GM19099 (cell line): ENCODE results near the gene PROZ.

ENCODE experiments used
- POLR2A ChIP-seq: IDR thresholded peaks from 3 replicates; pipeline ENCODE4 v1.6.1; 2011; ENCODE audit warnings: low read depth; ENCODE audit not compliant: insufficient read length; ENCODE audit errors: extremely low read depth

The PROZ gene

DNA sequence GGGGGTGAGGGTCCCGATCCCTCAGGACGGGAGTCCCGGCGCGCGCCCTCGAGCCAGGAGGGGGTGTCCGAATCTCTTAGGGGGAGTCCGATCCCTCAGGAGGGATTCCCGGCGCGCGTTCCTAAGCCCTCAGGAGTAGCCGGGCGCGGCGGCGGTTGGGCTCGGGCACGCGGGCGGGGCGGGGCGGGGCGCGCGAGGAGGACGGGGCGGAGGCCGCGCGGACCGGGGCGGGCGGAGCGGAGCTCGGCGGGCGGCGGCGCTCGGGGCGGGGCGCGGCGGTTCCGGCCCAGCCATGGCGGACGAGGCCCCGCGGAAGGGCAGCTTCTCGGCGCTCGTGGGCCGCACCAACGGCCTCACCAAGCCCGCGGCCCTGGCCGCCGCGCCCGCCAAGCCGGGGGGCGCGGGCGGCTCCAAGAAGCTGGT is 50.9 kb downstream of the PROZ start, which contains the start of gene CUL4A:
Gene CUL4A (plus strand): TSS at position 278 of the 423 bp plus-strand sequence. CDS start 15 bp downstream, at position 293.
- TF ChIP-seq POLR2A = peak; percentile 59

DNA sequence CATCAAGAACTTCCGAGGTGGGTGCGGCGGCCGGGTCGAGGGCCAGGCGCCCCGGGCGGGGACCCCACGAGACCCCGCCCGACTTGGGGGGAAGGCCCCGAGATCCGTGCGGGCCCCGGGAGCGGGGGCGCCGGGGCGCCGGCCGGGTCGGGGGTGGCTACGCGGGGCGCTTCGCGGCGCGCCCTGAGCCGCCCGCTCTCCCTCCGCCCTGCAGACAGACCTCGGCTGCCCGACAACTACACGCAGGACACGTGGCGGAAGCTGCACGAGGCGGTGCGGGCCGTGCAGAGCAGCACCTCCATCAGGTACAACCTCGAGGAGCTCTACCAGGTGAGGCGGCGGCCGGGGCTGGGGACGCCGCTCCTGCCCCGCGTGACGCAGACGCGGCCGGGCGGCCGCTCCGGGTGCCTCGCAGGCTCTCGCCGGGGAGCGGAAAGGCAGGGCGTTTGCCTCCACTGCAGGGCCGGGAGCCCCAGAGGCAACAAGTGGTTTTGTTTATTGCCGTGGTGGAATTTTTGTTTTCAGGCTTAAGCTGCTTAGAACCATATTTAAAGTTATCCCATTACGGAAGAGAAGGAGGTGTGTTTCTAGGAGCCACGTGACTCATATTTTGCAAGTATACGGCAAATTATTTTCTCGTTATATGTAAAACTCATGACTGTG is 51.4 kb downstream of the PROZ start:
- TF ChIP-seq POLR2A = no peak

DNA sequence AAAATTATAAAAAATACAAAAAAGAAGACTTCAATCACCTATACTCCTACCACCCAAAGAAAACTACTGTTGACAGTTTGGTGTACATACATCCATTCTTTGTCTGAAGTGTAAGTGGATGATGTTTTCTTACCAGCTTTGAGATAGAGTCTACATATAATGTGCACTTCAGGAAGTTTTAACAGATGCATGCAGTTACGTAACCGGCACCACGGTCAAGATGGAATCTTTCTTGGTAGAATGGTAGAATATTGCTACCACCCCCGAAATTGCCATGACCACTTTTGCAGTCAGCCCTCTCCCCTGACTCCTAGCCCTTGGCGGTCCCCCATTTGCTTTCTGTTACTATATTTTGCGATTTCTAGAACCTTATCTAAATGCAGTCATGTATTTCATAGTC is 52.4 kb downstream of the PROZ start:
- no peak for TF ChIP-seq POLR2A

DNA sequence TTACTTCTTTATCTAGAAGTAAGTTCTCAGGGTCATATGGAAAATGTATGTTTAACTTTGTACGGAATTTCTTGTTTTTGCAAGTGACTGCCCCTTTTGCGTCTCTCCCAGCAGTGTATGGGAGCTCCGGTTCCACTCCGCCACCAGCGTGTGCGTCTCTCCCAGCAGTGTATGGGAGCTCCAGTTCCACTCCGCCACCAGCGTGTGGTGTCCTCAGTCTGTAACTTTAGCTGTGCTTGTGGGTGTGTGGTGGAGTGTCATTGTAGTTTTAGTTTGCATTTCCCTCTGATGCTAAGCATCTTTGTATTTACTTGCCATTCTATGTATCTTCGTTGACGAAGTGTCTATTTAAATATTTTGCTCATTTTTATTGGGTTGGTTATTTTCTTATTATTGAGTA is 53.3 kb downstream of the PROZ start:
- no peak for TF ChIP-seq POLR2A

GRCh38 chr13:113216254-113217048 is 58.0 kb downstream of the PROZ start:
- TF ChIP-seq POLR2A = no peak

- TF ChIP-seq POLR2A = no peak
Measured at GRCh38 chr13:113218586-113218985, 60.1 kb downstream of the PROZ start.

DNA sequence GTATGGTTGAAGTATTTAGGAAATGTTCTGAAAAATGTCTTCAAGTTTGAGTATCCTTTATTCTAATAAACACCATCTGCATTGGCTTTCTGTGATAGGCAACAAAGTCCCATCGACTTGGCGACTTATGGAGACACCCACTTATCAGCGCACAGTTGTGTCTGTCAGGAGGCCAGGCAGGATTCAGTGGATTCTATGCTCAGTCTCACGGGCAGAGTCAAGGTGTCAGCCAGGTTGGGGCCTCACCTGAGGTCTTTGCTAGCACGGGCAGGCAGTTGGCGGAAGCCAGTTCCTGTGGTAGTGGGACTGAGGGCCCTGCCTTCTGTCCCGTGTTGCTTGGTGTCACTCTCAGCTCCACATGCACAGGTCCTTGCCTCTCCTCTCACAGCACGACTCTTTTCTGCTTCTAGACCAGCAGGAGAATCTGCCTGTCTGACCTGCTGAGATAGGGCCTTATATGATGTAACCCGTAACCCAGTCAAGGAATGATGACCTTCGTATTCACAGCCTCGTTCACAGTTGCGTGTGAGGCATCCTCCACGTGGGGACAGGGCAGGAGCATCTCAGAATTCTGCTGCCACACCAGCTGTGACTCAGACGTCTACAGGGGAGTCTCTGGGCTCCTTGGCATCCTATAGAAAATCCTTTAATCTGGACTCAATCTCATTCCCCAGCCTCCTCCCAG is 61.0 kb downstream of the PROZ start:
- TF ChIP-seq POLR2A = no peak

DNA sequence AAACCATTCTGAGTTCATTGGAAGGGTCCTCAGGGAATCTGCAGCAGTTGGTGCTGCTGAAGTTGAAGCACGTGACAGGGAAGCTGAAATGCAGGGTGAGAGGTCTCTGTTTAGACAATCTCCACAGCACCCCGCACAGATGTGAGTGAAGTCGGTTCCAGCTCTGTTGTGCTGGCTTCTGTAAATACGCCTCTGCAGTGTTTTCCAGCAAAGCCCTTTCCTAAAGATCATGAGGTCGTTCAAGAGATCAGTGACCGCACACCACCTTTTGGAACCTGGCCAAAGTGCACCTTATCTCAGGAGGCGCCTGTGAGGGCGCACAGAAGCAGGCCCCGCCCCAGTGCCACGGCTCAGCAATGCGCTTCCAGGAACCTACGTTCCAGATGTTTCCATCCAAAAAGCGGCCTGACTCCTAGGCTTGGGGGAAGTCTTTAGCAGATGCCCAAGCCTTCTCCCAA is 61.7 kb downstream of the PROZ start:
- no peak for TF ChIP-seq POLR2A

GRCh38 chr13:113220877-113221276 is 62.4 kb downstream of the PROZ start:
- TF ChIP-seq POLR2A = no peak
